ENCODE measurements around the gene WNK1. TPM values are rescaled to one million over a fixed set of nuclear protein-coding genes. Genes with fewer than 3 reads are reported as not detected.
"Not testable (repeated sequence)": the region's sequence is repeated elsewhere in the genome, so short reads cannot be mapped to it uniquely, and the experiment has no call there.

Gene WNK1
- total RNA-seq, 1 donor from 2014 or later, result 366 TPM

DNA sequence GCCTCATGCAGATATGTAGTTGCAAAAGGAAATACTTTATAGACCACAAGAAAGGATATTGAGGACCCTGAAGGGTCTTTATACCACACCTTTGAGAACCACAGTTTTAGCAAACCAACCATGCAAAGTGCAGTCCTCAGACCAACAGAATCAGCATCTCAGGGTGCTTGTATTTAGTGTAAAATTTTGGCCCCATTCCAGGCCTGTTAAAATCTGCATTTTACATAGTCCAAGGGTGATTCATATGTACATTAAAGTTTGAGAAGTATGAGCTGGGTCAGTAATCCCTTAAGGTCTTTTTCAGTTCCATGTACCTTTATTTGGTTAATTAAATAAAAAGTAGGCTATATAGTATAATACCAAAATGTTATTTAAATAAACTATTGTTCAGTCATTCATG, 91.2 kb downstream of the WNK1 start:
- Histone ChIP-seq H3K4me3 (no peak overlapping the region), H3K4me1 (peaks cover 15% of the 10 kb centered on the region), H3K27ac (no peak overlapping the region), H3K36me3 (no peaks in the 10 kb centered on the region), H3K27me3 (no peaks in the 10 kb centered on the region), H3K9me3 (no peaks in the 10 kb centered on the region)
- TF ChIP-seq POLR2A (IDR thresholded peaks at IDR 0.05) (no peak), POLR2AphosphoS5 (IDR thresholded peaks at IDR 0.05; ENCODE audit: insufficient read depth in 1 of 2, low read depth in 1 of 2) (no peak)
- TF ChIP-seq, protein P1, sequence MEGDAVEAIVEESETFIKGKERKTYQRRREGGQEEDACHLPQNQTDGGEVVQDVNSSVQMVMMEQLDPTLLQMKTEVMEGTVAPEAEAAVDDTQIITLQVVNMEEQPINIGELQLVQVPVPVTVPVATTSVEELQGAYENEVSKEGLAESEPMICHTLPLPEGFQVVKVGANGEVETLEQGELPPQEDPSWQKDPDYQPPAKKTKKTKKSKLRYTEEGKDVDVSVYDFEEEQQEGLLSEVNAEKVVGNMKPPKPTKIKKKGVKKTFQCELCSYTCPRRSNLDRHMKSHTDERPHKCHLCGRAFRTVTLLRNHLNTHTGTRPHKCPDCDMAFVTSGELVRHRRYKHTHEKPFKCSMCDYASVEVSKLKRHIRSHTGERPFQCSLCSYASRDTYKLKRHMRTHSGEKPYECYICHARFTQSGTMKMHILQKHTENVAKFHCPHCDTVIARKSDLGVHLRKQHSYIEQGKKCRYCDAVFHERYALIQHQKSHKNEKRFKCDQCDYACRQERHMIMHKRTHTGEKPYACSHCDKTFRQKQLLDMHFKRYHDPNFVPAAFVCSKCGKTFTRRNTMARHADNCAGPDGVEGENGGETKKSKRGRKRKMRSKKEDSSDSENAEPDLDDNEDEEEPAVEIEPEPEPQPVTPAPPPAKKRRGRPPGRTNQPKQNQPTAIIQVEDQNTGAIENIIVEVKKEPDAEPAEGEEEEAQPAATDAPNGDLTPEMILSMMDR (IDR thresholded peaks at IDR 0.05), result no peak
- intact Hi-C loops (cut with DNase I), result no loop called here
- DNase-seq (ENCODE audit: extremely low spot score in 2 of 2), result no peak

GRCh38 chr12:846421-846820, 94.0 kb downstream of the WNK1 start:
- Histone ChIP-seq H3K27ac (no peak overlapping the region), H3K36me3 (no peaks in the 10 kb centered on the region), H3K4me3 (no peak overlapping the region), H3K4me1 (peaks cover 23% of the 10 kb centered on the region), H3K9me3 (no peaks in the 10 kb centered on the region), H3K27me3 (no peaks in the 10 kb centered on the region)
- intact Hi-C loops (cut with DNase I), result no loop called here
- TF ChIP-seq POLR2A (IDR thresholded peaks at IDR 0.05) (no peak), POLR2AphosphoS5 (IDR thresholded peaks at IDR 0.05; ENCODE audit: insufficient read depth in 1 of 2, low read depth in 1 of 2) (no peak)
- TF ChIP-seq, protein P1 (IDR thresholded peaks at IDR 0.05), result no peak
- no peak for DNase-seq (ENCODE audit: extremely low spot score in 2 of 2)

DNA sequence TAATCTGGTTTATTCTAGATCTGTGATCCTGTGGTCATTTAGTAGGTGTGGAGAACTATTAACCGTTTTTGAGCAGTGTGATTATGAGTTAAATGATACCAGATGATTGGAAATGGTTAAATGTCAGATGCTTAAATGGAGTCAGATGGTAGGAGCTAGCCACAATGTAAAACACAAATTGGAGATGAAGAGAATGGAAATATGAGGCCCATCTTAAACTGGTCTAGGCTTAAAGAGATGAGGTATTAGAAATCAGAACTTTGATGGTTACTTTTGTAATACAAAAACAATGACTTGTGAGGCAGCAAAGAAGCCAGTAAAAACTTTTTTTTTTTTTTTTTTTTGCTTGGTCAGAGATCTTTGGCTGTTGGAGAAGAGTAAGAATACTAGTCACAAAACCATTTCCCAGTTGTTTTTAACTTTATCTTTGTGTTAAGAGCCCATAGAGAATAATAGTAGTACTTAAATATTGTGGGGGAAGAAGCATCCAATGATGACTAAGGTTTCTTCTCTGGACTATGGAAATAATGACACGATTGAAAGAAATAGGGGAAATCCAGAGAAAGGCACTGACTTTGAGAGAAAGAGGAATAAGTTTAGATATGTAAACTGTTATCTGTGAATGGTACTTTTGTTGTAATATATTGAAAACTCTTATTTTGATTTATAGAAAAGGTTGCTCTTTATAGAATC, 95.9 kb downstream of the WNK1 start:
- H3K27me3 ChIP-seq, result no peaks in the 10 kb centered on the region
- H3K9me3 ChIP-seq, result no peaks in the 10 kb centered on the region
- no peaks in the 10 kb centered on the region for H3K36me3 ChIP-seq
- no peak for DNase-seq (ENCODE audit: extremely low spot score in 2 of 2)
- H3K4me3 ChIP-seq, result no peak overlapping the region
- no peak overlapping the region for H3K27ac ChIP-seq
- peaks cover 28% of the 10 kb centered on the region for H3K4me1 ChIP-seq
- TF ChIP-seq, protein P1 (IDR thresholded peaks at IDR 0.05), result no peak
- no peak for TF ChIP-seq POLR2AphosphoS5 (IDR thresholded peaks at IDR 0.05; ENCODE audit: insufficient read depth in 1 of 2, low read depth in 1 of 2)
- intact Hi-C loops (cut with DNase I), result no loop called here

GRCh38 chr12:848882-849527, 96.6 kb downstream of the WNK1 start:
- TF ChIP-seq POLR2A (IDR thresholded peaks at IDR 0.05) (no peak), POLR2AphosphoS5 (IDR thresholded peaks at IDR 0.05; ENCODE audit: insufficient read depth in 1 of 2, low read depth in 1 of 2) (no peak)
- TF ChIP-seq, protein P1 (IDR thresholded peaks at IDR 0.05), result no peak
- DNase-seq (ENCODE audit: extremely low spot score in 2 of 2), result no peak
- H3K27ac ChIP-seq, result no peak overlapping the region
- H3K27me3 ChIP-seq, result no peaks in the 10 kb centered on the region
- no peak overlapping the region for H3K4me3 ChIP-seq
- H3K36me3 ChIP-seq, result no peaks in the 10 kb centered on the region
- intact Hi-C loops (cut with DNase I), result no loop called here
- peaks cover 29% of the 10 kb centered on the region for H3K4me1 ChIP-seq
- no peaks in the 10 kb centered on the region for H3K9me3 ChIP-seq

GRCh38 chr12:849733-850437, 97.5 kb downstream of the WNK1 start:
- DNase-seq (ENCODE audit: extremely low spot score in 2 of 2); H3K9me3 ChIP-seq; H3K27me3 ChIP-seq; H3K36me3 ChIP-seq; H3K4me3 ChIP-seq; intact Hi-C loops (cut with DNase I); H3K27ac ChIP-seq: not testable (repeated sequence)
- H3K4me1 ChIP-seq, result peaks cover 38% of the 10 kb centered on the region

Data from vagina (tissue), 2 donors.